Measurements from ENCODE around the gene CUBN. TPM values are rescaled to one million over a fixed set of nuclear protein-coding genes. Genes with fewer than 3 reads are reported as not detected.

CUBN gene
- total and polyA plus RNA-seq, 9 of the 15 experiments (the other 6 are each of a cell fraction or from before 2014, with no cell fraction given): 0.04 to 0.33 (median 0.09) TPM

- Histone ChIP-seq H3K9ac (ENCODE audit: insufficient read depth in 1 of 2, low read depth in 2 of 2, low read length in 2 of 2) (no peak overlapping the region), H3K27ac (ENCODE audit: extremely low read depth, low read depth, low read length) (no peak overlapping the region), H4K20me1 (replicated peaks; ENCODE audit: control insufficient read depth, insufficient read depth, low read length) (no peaks in the 10 kb centered on the region), H3K4me3 (no peak overlapping the region), H3K4me1 (replicated peaks in 1 of 2; ENCODE audit: control insufficient read depth in 2 of 2, insufficient read depth in 2 of 2, low read length in 2 of 2) (peaks cover 0 to 8% of the 10 kb centered on the region in 2 experiments; a peak in 2 of 5 replicates), H3K9me3 (replicated peaks; ENCODE audit: control insufficient read depth, insufficient read depth, low read depth, low read length) (no peaks in the 10 kb centered on the region), H3K27me3 (ENCODE audit: control insufficient read depth in 2 of 2, insufficient read depth in 2 of 2, low read length in 2 of 2) (no peaks in the 10 kb centered on the region), H3K9me1 (ENCODE audit: control insufficient read depth, insufficient read depth, low read length) (no peaks in the 10 kb centered on the region), H3K36me3 (ENCODE audit: control insufficient read depth, insufficient read depth, low read length) (no peaks in the 10 kb centered on the region), H3K79me2 (ENCODE audit: control insufficient read depth, insufficient read depth, low read length) (no peaks in the 10 kb centered on the region), H3K4me2 (ENCODE audit: insufficient read depth, low read length) (no peak overlapping the region), H2AFZ (ENCODE audit: low read depth, low read length) (no peak overlapping the region)
- WGBS (ENCODE audit: insufficient coverage, low coverage, missing lambda C conversion rate): 57% methylated on average over 11 of the region's 11 CpGs
- in situ Hi-C loops (cut with MboI): no loop called here
- FAIRE-seq: no peak
- DNase-seq (ENCODE audit: extremely low read depth in 1 of 4, low spot score in 3 of 4): no peak
- no peak for ATAC-seq
- intact Hi-C loops (cut with micrococcal nuclease): loop anchor here (5.0 to 10.0 kb wide), 3 partner anchors 52 to 195 kb away; no protein-coding TSS in a partner anchor
- POLR2A ChIA-PET: no interaction called here
- TF ChIP-seq VEZF1 (CRISPR knock-in tag; IDR thresholded peaks at IDR 0.05) (no peak), RBBP5 (IDR thresholded peaks at IDR 0.05; ENCODE audit: borderline replicate concordance, insufficient read depth, low read length, poor library complexity, severe bottlenecking) (no peak), MLLT1 (IDR thresholded peaks at IDR 0.05) (no peak), ZKSCAN1 (IDR thresholded peaks at IDR 0.05; ENCODE audit: low read depth, low read length) (no peak), HDGF (IDR thresholded peaks at IDR 0.05) (no peak), GABPB2 (CRISPR knock-in tag; conservative IDR thresholded peaks at IDR 0.05) (no peak), PTRF (tag; IDR thresholded peaks at IDR 0.05) (no peak), ZNF512 (tag; IDR thresholded peaks at IDR 0.05) (no peak), RBM22 (IDR thresholded peaks at IDR 0.05; ENCODE audit: low read depth, low read length, poor library complexity, severe bottlenecking) (no peak), RB1 (IDR thresholded peaks at IDR 0.05; ENCODE audit: low read depth) (no peak), TGIF2 (CRISPR knock-in tag; IDR thresholded peaks at IDR 0.05) (no peak), TAL1 (IDR thresholded peaks at IDR 0.05) (no peak), SMAD2 (IDR thresholded peaks at IDR 0.05; ENCODE audit: low read depth, low read length) (no peak), SRF (CRISPR knock-in tag; IDR thresholded peaks at IDR 0.05) (no peak), LCOR (CRISPR knock-in tag; IDR thresholded peaks at IDR 0.05) (no peak)
- no TSS peak for BruUV-seq (replicated peaks)
- CTCF ChIA-PET (ENCODE audit: low intra/inter-chr PET ratio): no interaction called here
These were observed 179.8 kb downstream of the CUBN start for GRCh38 chr10:16949816-16950215.

Data from K562 (cell line).